ENCODE results near the gene CDC42EP2. TPM values are rescaled to one million over a fixed set of nuclear protein-coding genes. Genes with fewer than 3 reads are reported as not detected.

The CDC42EP2 gene
- total and polyA plus RNA-seq, 10 of the 15 experiments (the other 5 are each of a cell fraction or from before 2014, with no cell fraction given), result 0.03 to 1.2 (median 0.09) TPM; not detected in 3

GRCh38 chr11:65362320-65362931, 47.8 kb downstream of the CDC42EP2 start:
- WGBS (ENCODE audit: insufficient coverage, insufficient replicate concordance, low lambda C conversion rate, missing lambda C conversion rate), result 7% methylated on average over 10 of the region's 10 CpGs
- H3K36me3 ChIP-seq (ENCODE audit: control insufficient read depth in 2 of 2, insufficient read depth in 2 of 2, low read length in 1 of 2), result no peaks in the 10 kb centered on the region
- H3K79me2 ChIP-seq (ENCODE audit: control insufficient read depth, insufficient read depth, low read length), result no peaks in the 10 kb centered on the region
- ATAC-seq (peak; percentile 97), FAIRE-seq (no peak), DNase-seq (ENCODE audit: low read depth, low spot score) (peak; percentile 67)
- H3K4me3 ChIP-seq, result peak overlapping the region; percentile 60; the same call in 1 of the 2 replicates
- CTCF ChIA-PET, result interaction anchor here (0.5 to 2.4 kb wide), 15 partner anchors 10 to 226 kb away, joined by 3 to 14 read pairs (median 5); partner anchors contain the start of genes CDC42EP2, FRMD8 and ZNRD2
- H3K9ac ChIP-seq (ENCODE audit: control insufficient read depth, insufficient read depth, low read length), result peak overlapping the region; percentile 53
- H2AFZ ChIP-seq (ENCODE audit: control insufficient read depth, low read depth, low read length), result peak overlapping the region; percentile 80
- in situ Hi-C loops (cut with MboI), result no loop called here
- peaks cover 14% of the 10 kb centered on the region for H3K4me1 ChIP-seq (ENCODE audit: control insufficient read depth, insufficient read depth, low read length)
- RAD21 ChIA-PET (ENCODE audit: unreplicated experiment), result interaction anchor here (0.6 to 1.8 kb wide), 14 partner anchors 16 to 157 kb away, joined by 3 to 8 read pairs (median 4); no protein-coding TSS in a partner anchor
- POLR2A ChIA-PET, result interaction anchor here (0.6 to 1.4 kb wide), 5 partner anchors 9 to 202 kb away, joined by 3 to 5 read pairs (median 4); partner anchors contain the start of genes DPF2, FRMD8 and POLA2
- H3K27me3 ChIP-seq (replicated peaks in 1 of 2; ENCODE audit: control insufficient read depth in 2 of 2, insufficient read depth in 2 of 2, low read length in 1 of 2), result peaks cover 0 to 1% of the 10 kb centered on the region in 2 experiments; a peak in 1 of 4 replicates
- peak overlapping the region; percentile 69 for H3K4me2 ChIP-seq (ENCODE audit: control insufficient read depth, insufficient read depth)
- intact Hi-C loops (cut with micrococcal nuclease; ENCODE audit: unreplicated experiment), result no loop called here
- peak overlapping the region; percentile 29; the same call in 1 of the 2 replicates for H3K27ac ChIP-seq (ENCODE audit: control insufficient read depth, insufficient read depth)
- SMC1A ChIA-PET (ENCODE audit: uncharacterized antibody, unreplicated experiment), result interaction anchor here (0.7 to 1.8 kb wide), 10 partner anchors 12 to 149 kb away, joined by 3 to 7 read pairs (median 4); no protein-coding TSS in a partner anchor
- no peaks in the 10 kb centered on the region for H4K20me1 ChIP-seq (ENCODE audit: control insufficient read depth, insufficient read depth)
- H3K9me3 ChIP-seq (replicated peaks; ENCODE audit: control insufficient read depth, insufficient read depth, low read length), result no peaks in the 10 kb centered on the region
- BruUV-seq (replicated peaks), result no TSS peak
- TF ChIP-seq MXI1 (IDR thresholded peaks at IDR 0.05; ENCODE audit: low read depth, low read length) (no peak), MAX (IDR thresholded peaks at IDR 0.05; ENCODE audit: low read depth, low read length) (no peak), JUND (IDR thresholded peaks at IDR 0.05; ENCODE audit: low read depth, low read length) (peak; percentile 68; the same call in 1 of the 2 replicates), HCFC1 (IDR thresholded peaks at IDR 0.05; ENCODE audit: low read length) (no peak), ZBTB33 (IDR thresholded peaks at IDR 0.05) (no peak), HDGF (IDR thresholded peaks at IDR 0.05) (peak; percentile 21; the same call in 1 of the 2 replicates), ZNF207 (IDR thresholded peaks at IDR 0.05; ENCODE audit: borderline replicate concordance) (no peak), BMI1 (IDR thresholded peaks at IDR 0.05; ENCODE audit: borderline replicate concordance) (no peak), ZNF24 (IDR thresholded peaks at IDR 0.05) (no peak), TCF3 (IDR thresholded peaks at IDR 0.05; ENCODE audit: borderline replicate concordance, insufficient read depth, low read depth, low read length) (no peak), NRF1 (conservative IDR thresholded peaks at IDR 0.05; ENCODE audit: low read depth, low read length) (no peak), USF1 (IDR thresholded peaks at IDR 0.05; ENCODE audit: borderline replicate concordance, extremely low read length, insufficient read depth, low read depth, low read length) (no peak), RELA (IDR thresholded peaks at IDR 0.05; ENCODE audit: borderline replicate concordance, partially characterized antibody) (no peak), PAX5 (IDR thresholded peaks at IDR 0.05; ENCODE audit: borderline replicate concordance, low read depth, low read length) (peak; percentile 55; the same call in 1 of the 2 replicates), NR2C1 (IDR thresholded peaks at IDR 0.05) (0 out of 2 replicates have a peak, but pooled peaks have one; percentile 25), FOXK2 (IDR thresholded peaks at IDR 0.05) (no peak), CHD2 (IDR thresholded peaks at IDR 0.05; ENCODE audit: borderline replicate concordance, low read depth, low read length) (no peak)

Data from GM12878 (cell line).